Measurements from ENCODE around the gene GRAMD1B. TPM values are rescaled to one million over a fixed set of nuclear protein-coding genes. Genes with fewer than 3 reads are reported as not detected.

Gene GRAMD1B
- total RNA-seq, 2 donors from 2014 or later = 28.8 to 39.6 TPM

DNA sequence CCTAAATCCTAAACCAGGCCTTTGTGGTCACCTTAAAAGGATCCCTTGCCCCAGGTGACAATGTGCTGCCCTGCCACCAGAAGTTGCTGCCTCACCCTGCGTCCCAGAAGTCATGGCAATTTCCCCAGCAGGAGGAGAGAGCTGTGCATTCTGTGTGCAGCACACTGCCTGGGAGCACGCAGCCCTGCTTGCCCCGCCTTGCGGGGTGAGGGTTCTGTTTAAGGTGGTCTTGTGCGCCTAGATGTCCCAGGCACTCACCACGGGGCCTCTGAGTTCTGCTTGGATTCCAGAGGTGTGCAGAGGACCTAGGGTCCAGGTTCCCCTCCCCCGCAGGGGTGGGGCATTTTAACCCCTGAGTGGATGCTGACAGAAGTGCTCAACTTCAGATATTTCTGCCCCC, 95.0 kb downstream of the GRAMD1B start:
- WGBS, 2 experiments (ENCODE audit: insufficient coverage in 1 of 2, insufficient read length in 1 of 2) = 73 to 81% methylated on average over 5 to 7 of the region's 7 CpGs
- Mint-ChIP-seq H3K36me3 (ENCODE audit: low read depth) (no peaks in the 10 kb centered on the region), H3K4me3 (no peak overlapping the region), H3K27ac (no peak overlapping the region), H3K27me3 (ENCODE audit: insufficient read depth) (peaks cover 31% of the 10 kb centered on the region), H3K9me3 (no peaks in the 10 kb centered on the region), H3K4me1 (peaks cover 20% of the 10 kb centered on the region)
- DNase-seq = no peak
- Histone ChIP-seq H3K4me3 (ENCODE audit: low read length) (no peak overlapping the region), H3K36me3 (ENCODE audit: control insufficient read depth, insufficient read depth, low read length) (peaks cover 16% of the 10 kb centered on the region), H3K9ac (ENCODE audit: extremely low read depth, low read length, poor library complexity, severe bottlenecking) (no peak overlapping the region), H3K4me1 (ENCODE audit: control insufficient read depth, insufficient read depth, low read length) (no peaks in the 10 kb centered on the region), H3K27me3 (ENCODE audit: control insufficient read depth, insufficient read depth, low read length, poor library complexity, severe bottlenecking) (no peaks in the 10 kb centered on the region), H3K27ac (ENCODE audit: low read depth, low read length) (no peak overlapping the region), H3K9me3 (ENCODE audit: control insufficient read depth, low read length) (no peaks in the 10 kb centered on the region)
- TF ChIP-seq, protein P1, sequence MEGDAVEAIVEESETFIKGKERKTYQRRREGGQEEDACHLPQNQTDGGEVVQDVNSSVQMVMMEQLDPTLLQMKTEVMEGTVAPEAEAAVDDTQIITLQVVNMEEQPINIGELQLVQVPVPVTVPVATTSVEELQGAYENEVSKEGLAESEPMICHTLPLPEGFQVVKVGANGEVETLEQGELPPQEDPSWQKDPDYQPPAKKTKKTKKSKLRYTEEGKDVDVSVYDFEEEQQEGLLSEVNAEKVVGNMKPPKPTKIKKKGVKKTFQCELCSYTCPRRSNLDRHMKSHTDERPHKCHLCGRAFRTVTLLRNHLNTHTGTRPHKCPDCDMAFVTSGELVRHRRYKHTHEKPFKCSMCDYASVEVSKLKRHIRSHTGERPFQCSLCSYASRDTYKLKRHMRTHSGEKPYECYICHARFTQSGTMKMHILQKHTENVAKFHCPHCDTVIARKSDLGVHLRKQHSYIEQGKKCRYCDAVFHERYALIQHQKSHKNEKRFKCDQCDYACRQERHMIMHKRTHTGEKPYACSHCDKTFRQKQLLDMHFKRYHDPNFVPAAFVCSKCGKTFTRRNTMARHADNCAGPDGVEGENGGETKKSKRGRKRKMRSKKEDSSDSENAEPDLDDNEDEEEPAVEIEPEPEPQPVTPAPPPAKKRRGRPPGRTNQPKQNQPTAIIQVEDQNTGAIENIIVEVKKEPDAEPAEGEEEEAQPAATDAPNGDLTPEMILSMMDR (conservative IDR thresholded peaks at IDR 0.05) = no peak

DNA sequence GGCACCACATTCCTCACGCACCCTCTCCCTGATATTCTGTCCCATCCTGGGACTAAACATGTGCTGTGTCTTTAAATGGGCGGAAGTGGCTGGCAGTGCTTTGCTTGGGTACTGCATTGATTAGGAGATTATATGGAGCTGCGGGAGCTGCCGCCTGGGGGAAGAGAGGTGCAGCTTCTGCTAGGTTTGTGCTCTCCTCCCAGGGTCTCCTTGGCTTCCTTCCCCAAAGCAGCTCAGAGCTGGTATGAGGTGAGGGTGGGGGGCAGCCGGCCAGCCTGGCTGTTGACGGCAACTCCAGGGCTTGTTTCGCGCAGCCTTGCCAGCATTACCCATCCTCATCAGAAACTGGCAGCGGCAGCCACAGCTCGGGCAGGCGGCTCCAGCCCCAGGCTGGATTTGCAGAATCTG, 95.4 kb downstream of the GRAMD1B start:
- Histone ChIP-seq H3K36me3 (ENCODE audit: control insufficient read depth, insufficient read depth, low read length) (peaks cover 16% of the 10 kb centered on the region), H3K9me3 (ENCODE audit: control insufficient read depth, low read length) (no peaks in the 10 kb centered on the region), H3K9ac (ENCODE audit: extremely low read depth, low read length, poor library complexity, severe bottlenecking) (no peak overlapping the region), H3K27me3 (ENCODE audit: control insufficient read depth, insufficient read depth, low read length, poor library complexity, severe bottlenecking) (no peaks in the 10 kb centered on the region), H3K4me1 (ENCODE audit: control insufficient read depth, insufficient read depth, low read length) (no peaks in the 10 kb centered on the region), H3K4me3 (ENCODE audit: low read length) (no peak overlapping the region), H3K27ac (ENCODE audit: low read depth, low read length) (no peak overlapping the region)
- Mint-ChIP-seq H3K27me3 (ENCODE audit: insufficient read depth) (peaks cover 35% of the 10 kb centered on the region), H3K9me3 (no peaks in the 10 kb centered on the region), H3K36me3 (ENCODE audit: low read depth) (no peaks in the 10 kb centered on the region), H3K4me1 (peaks cover 21% of the 10 kb centered on the region), H3K27ac (no peak overlapping the region), H3K4me3 (no peak overlapping the region)
- no peak for DNase-seq
- 71 to 80% methylated on average over 4 to 11 of the region's 11 CpGs for WGBS, 2 experiments (ENCODE audit: insufficient coverage in 1 of 2, insufficient read length in 1 of 2)
- TF ChIP-seq, protein P1 (conservative IDR thresholded peaks at IDR 0.05) = no peak

DNA sequence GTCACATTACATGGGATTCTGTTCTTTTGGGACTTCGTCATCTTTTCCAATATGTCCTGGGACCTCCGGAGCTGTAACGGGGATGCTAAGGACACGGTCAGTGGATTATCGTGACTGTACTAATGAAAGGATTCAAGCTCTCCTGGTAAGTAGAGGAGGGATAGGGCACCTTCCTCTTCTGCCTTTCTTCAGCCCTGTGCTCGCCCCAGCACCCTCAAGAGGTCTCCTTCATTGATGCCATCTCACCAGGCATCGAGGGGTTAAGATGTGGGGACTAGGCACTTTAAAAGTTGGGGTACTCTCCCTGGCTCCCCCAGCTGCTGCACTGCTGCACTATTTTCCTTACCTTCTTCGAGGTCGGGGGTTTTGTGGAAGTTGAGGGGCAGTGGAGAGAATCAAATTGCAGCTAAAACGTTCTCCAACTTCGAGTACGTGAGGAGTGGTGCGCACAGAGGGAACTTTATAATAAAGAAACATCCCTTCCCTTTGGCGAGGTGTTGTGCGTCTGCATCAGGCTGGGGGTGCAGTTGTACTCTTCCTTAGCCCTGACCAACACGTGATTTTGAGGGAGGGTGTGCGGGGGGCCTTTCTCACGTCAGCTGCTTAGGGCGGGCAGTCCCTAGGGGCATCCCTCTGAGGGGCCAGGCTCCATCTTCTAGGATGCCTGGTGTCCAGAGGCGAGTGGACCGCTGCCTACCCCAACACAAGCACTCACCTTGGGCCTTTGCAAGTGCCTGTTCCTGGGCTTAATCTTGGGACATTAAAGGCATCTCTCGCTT, 96.1 kb downstream of the GRAMD1B start:
- DNase-seq = no peak
- Mint-ChIP-seq H3K27ac (no peak overlapping the region), H3K4me1 (peaks cover 28% of the 10 kb centered on the region), H3K4me3 (no peak overlapping the region), H3K9me3 (no peaks in the 10 kb centered on the region), H3K27me3 (ENCODE audit: insufficient read depth) (peaks cover 35% of the 10 kb centered on the region), H3K36me3 (ENCODE audit: low read depth) (no peaks in the 10 kb centered on the region)
- 87 to 88% methylated on average over 12 to 22 of the region's 22 CpGs for WGBS, 2 experiments (ENCODE audit: insufficient coverage in 1 of 2, insufficient read length in 1 of 2)
- no peak overlapping the region for H3K4me3 ChIP-seq (ENCODE audit: low read length)
- H3K27ac ChIP-seq (ENCODE audit: low read depth, low read length) = no peak overlapping the region
- no peaks in the 10 kb centered on the region for H3K27me3 ChIP-seq (ENCODE audit: control insufficient read depth, insufficient read depth, low read length, poor library complexity, severe bottlenecking)
- no peaks in the 10 kb centered on the region for H3K9me3 ChIP-seq (ENCODE audit: control insufficient read depth, low read length)
- H3K9ac ChIP-seq (ENCODE audit: extremely low read depth, low read length, poor library complexity, severe bottlenecking) = no peak overlapping the region
- TF ChIP-seq, protein P1 (conservative IDR thresholded peaks at IDR 0.05) = no peak
- no peaks in the 10 kb centered on the region for H3K4me1 ChIP-seq (ENCODE audit: control insufficient read depth, insufficient read depth, low read length)
- peaks cover 16% of the 10 kb centered on the region for H3K36me3 ChIP-seq (ENCODE audit: control insufficient read depth, insufficient read depth, low read length)
